GM18870 (cell line): ENCODE measurements around the gene CDKN2B.

ENCODE experiments used
- ATAC-seq: cut with Tn5 transposase; IDR thresholded peaks from one replicate; pipeline ENCODE4 v1.9.1; 2021; ENCODE audit warnings: moderate library complexity; ENCODE audit not compliant: unreplicated experiment

CDKN2B gene

GRCh38 chr9:22035591-22036011 lies 26.5 kb upstream of the CDKN2B start:
- ATAC-seq = no peak

GRCh38 chr9:22033012-22033630 lies 24.0 kb upstream of the CDKN2B start:
- ATAC-seq = no peak

- ATAC-seq = no peak
Observed at GRCh38 chr9:22031655-22032411, 22.7 kb upstream of the CDKN2B start.

GRCh38 chr9:22030101-22030598 lies 21.0 kb upstream of the CDKN2B start:
- ATAC-seq = peak; percentile 75

- no peak for ATAC-seq
Observed at GRCh38 chr9:22029231-22029630, 20.1 kb upstream of the CDKN2B start.

GRCh38 chr9:22028394-22028793 lies 19.3 kb upstream of the CDKN2B start:
- ATAC-seq = no peak

- no peak for ATAC-seq
Observed at GRCh38 chr9:22026696-22027095, 17.6 kb upstream of the CDKN2B start.

- ATAC-seq = no peak
Observed at GRCh38 chr9:22022396-22022795, 13.3 kb upstream of the CDKN2B start.

GRCh38 chr9:22010866-22011625 lies 1.9 kb upstream of the CDKN2B start:
- no peak for ATAC-seq

- ATAC-seq = peak; percentile 31
Observed at GRCh38 chr9:22009506-22009867, 382 bp upstream of the CDKN2B start.

- peak; percentile 6 for ATAC-seq
Observed at GRCh38 chr9:22008384-22008716, 755 bp downstream of the CDKN2B start.

GRCh38 chr9:22005702-22006606 lies 3.2 kb downstream of the CDKN2B start:
- no peak for ATAC-seq

- ATAC-seq = no peak
Observed at GRCh38 chr9:22005021-22005701, 3.9 kb downstream of the CDKN2B start.

GRCh38 chr9:22002038-22002437 lies 7.1 kb downstream of the CDKN2B start:
- ATAC-seq = no peak

GRCh38 chr9:21998026-21998425 lies 11.1 kb downstream of the CDKN2B start:
- ATAC-seq = no peak

- no peak for ATAC-seq
Observed at GRCh38 chr9:21997480-21997879, 11.6 kb downstream of the CDKN2B start.

GRCh38 chr9:21996858-21997257 lies 12.2 kb downstream of the CDKN2B start:
- ATAC-seq = no peak

- ATAC-seq = no peak
Observed at GRCh38 chr9:21996438-21996837, 12.7 kb downstream of the CDKN2B start.

- ATAC-seq = no peak
Observed at GRCh38 chr9:21995666-21996398, 13.3 kb downstream of the CDKN2B start.
